ENCODE measurements around the gene KIFC3. TPM values are rescaled to one million over a fixed set of nuclear protein-coding genes. Genes with fewer than 3 reads are reported as not detected.
A peak's percentile ranks its signal among the peaks of the same experiment; 100 is the strongest.
"Not testable (repeated sequence)": the region's sequence is repeated elsewhere in the genome, so short reads cannot be mapped to it uniquely, and the experiment has no call there.

The KIFC3 gene, protein sequence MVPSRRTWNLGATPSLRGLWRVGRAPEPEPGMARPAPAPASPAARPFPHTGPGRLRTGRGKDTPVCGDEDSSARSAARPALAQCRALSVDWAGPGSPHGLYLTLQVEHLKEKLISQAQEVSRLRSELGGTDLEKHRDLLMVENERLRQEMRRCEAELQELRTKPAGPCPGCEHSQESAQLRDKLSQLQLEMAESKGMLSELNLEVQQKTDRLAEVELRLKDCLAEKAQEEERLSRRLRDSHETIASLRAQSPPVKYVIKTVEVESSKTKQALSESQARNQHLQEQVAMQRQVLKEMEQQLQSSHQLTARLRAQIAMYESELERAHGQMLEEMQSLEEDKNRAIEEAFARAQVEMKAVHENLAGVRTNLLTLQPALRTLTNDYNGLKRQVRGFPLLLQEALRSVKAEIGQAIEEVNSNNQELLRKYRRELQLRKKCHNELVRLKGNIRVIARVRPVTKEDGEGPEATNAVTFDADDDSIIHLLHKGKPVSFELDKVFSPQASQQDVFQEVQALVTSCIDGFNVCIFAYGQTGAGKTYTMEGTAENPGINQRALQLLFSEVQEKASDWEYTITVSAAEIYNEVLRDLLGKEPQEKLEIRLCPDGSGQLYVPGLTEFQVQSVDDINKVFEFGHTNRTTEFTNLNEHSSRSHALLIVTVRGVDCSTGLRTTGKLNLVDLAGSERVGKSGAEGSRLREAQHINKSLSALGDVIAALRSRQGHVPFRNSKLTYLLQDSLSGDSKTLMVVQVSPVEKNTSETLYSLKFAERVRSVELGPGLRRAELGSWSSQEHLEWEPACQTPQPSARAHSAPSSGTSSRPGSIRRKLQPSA
- polyA plus RNA-seq (2013, experiment 1 of 2): 13.8 TPM
- polyA plus RNA-seq (2013, experiment 2 of 2): 14.1 TPM

- peak within 1 kb of the TSS; percentile 95 for H2BK5ac ChIP-seq (ENCODE audit: low read length)
- peak within 1 kb of the TSS; percentile 88 for H3K9ac ChIP-seq (ENCODE audit: low read length)
- H3K4ac ChIP-seq (ENCODE audit: low read depth, low read length): peak within 1 kb of the TSS; percentile 83
- peak within 1 kb of the TSS; percentile 73 for H3K4me3 ChIP-seq (ENCODE audit: low read length)
- no peaks in the 10 kb centered on the region for H3K36me3 ChIP-seq (ENCODE audit: control insufficient read depth, insufficient read depth, low read length)
- H4K8ac ChIP-seq (ENCODE audit: low read depth, low read length): no peak within 1 kb of the TSS
- peak; percentile 81 for DNase-seq
- WGBS (ENCODE audit: extremely low coverage, insufficient coverage, low lambda C conversion rate): no CpG with 5 or more reads among the region's 78 CpGs
- H3K27me3 ChIP-seq (ENCODE audit: insufficient read depth, low read length, poor library complexity): no peaks in the 10 kb centered on the region
- H3K27ac ChIP-seq (ENCODE audit: low read depth, low read length): peak within 1 kb of the TSS; percentile 87
- H3K79me2 ChIP-seq (ENCODE audit: control insufficient read depth, insufficient read depth, low read length): peaks cover 8% of the 10 kb centered on the region
- peak within 1 kb of the TSS; percentile 88 for H2BK120ac ChIP-seq (ENCODE audit: low read depth, low read length)
- peak within 1 kb of the TSS; percentile 86 for H3K4me2 ChIP-seq (ENCODE audit: low read length)
- H3K56ac ChIP-seq (ENCODE audit: low read length): peak within 1 kb of the TSS; percentile 95
- H3K4me1 ChIP-seq (ENCODE audit: control insufficient read depth, low read depth, low read length): peaks cover 41% of the 10 kb centered on the region
- peak within 1 kb of the TSS; percentile 92 for H4K5ac ChIP-seq (ENCODE audit: low read length)
- peak within 1 kb of the TSS; percentile 92 for H2AK5ac ChIP-seq (ENCODE audit: low read length)
- peak within 1 kb of the TSS; percentile 90 for H3K23ac ChIP-seq (ENCODE audit: low read length)
- H3K79me1 ChIP-seq (ENCODE audit: low read length): peaks cover 6% of the 10 kb centered on the region
- H3K18ac ChIP-seq (ENCODE audit: low read length): peak within 1 kb of the TSS; percentile 96
- H2BK15ac ChIP-seq (replicated peaks; ENCODE audit: low read depth): no peak within 1 kb of the TSS
These were observed at the start of gene KIFC3 for GRCh38 chr16:57802341-57803133. TSS of gene KIFC3 (minus strand) at chr16:57802491. CDS start at chr16:57798243, 4,248 bp downstream.

DNA sequence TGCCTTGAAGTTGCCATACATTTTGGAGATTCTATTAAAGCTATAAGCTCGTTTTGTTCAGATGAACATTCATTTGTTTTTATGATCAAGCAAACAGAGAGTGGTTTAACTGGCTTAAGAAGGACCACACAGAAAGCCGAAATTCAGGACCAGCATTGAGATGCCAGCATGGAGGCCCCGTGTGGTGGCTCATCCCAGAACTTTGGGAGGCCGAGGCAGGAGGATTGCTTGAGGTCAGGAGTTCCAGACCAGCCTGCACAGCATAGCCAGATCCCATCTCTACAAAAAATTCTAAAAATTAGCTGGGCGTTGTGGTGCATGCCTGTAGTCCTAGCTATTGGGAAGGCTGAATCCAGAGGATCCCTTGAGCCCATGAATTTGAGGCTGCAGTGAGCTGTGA, 45.9 kb upstream of the KIFC3 start:
- Histone ChIP-seq H3K18ac (ENCODE audit: low read length) (no peak overlapping the region), H2BK15ac (replicated peaks; ENCODE audit: low read depth) (no peak overlapping the region), H3K27me3 (ENCODE audit: insufficient read depth, low read length, poor library complexity) (no peaks in the 10 kb centered on the region), H3K23ac (ENCODE audit: low read length) (no peak overlapping the region), H3K36me3 (ENCODE audit: control insufficient read depth, insufficient read depth, low read length) (no peaks in the 10 kb centered on the region), H4K8ac (ENCODE audit: low read depth, low read length) (no peak overlapping the region), H4K5ac (ENCODE audit: low read length) (no peak overlapping the region), H3K79me2 (ENCODE audit: control insufficient read depth, insufficient read depth, low read length) (no peaks in the 10 kb centered on the region), H3K27ac (ENCODE audit: low read depth, low read length) (no peak overlapping the region), H2AK5ac (ENCODE audit: low read length) (no peak overlapping the region), H2BK120ac (ENCODE audit: low read depth, low read length) (no peak overlapping the region), H3K9ac (ENCODE audit: low read length) (no peak overlapping the region), H3K79me1 (ENCODE audit: low read length) (no peaks in the 10 kb centered on the region), H3K4me3 (ENCODE audit: low read length) (no peak overlapping the region), H3K4me2 (ENCODE audit: low read length) (no peak overlapping the region), H3K4me1 (ENCODE audit: control insufficient read depth, low read depth, low read length) (peaks cover 13% of the 10 kb centered on the region), H2BK5ac (ENCODE audit: low read length) (no peak overlapping the region), H3K4ac (ENCODE audit: low read depth, low read length) (no peak overlapping the region), H3K56ac (ENCODE audit: low read length) (no peak overlapping the region)
- WGBS (ENCODE audit: extremely low coverage, insufficient coverage, low lambda C conversion rate): no CpG with 5 or more reads among the region's 5 CpGs
- DNase-seq: no peak

DNA sequence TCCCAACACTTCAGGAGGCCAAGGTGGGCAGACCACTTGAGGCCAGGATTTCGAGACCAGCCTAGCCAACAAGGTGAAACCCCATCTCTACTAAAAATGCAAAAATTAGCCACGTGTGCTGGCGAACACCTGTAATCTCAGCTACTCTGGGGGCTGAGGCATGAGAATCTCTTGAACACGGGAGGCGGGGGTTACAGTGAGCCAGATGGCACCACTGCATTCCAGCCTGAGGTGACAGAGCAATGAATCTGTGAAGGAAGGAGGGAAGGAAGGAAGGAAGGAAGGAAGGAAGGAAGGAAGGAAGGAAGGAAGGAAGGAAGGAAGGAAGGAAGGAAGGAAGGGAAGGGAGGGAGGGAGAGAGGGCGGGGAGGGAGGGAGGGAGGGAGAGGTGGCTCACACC, 44.6 kb upstream of the KIFC3 start:
- not testable (repeated sequence) for H3K4me2 ChIP-seq (ENCODE audit: low read length); H3K4ac ChIP-seq (ENCODE audit: low read depth, low read length); H2BK5ac ChIP-seq (ENCODE audit: low read length); H3K23ac ChIP-seq (ENCODE audit: low read length); H3K27me3 ChIP-seq (ENCODE audit: insufficient read depth, low read length, poor library complexity); DNase-seq; H3K79me1 ChIP-seq (ENCODE audit: low read length); H3K79me2 ChIP-seq (ENCODE audit: control insufficient read depth, insufficient read depth, low read length); H4K5ac ChIP-seq (ENCODE audit: low read length); H2BK15ac ChIP-seq (replicated peaks; ENCODE audit: low read depth); H3K18ac ChIP-seq (ENCODE audit: low read length); H3K9ac ChIP-seq (ENCODE audit: low read length); H3K4me3 ChIP-seq (ENCODE audit: low read length); H2BK120ac ChIP-seq (ENCODE audit: low read depth, low read length); H3K36me3 ChIP-seq (ENCODE audit: control insufficient read depth, insufficient read depth, low read length); H4K8ac ChIP-seq (ENCODE audit: low read depth, low read length); H2AK5ac ChIP-seq (ENCODE audit: low read length)
- peak overlapping the region; percentile 42 for H3K56ac ChIP-seq (ENCODE audit: low read length)
- peak overlapping the region; percentile 58 for H3K27ac ChIP-seq (ENCODE audit: low read depth, low read length)
- peaks cover 13% of the 10 kb centered on the region for H3K4me1 ChIP-seq (ENCODE audit: control insufficient read depth, low read depth, low read length)
- no CpG with 5 or more reads among the region's 6 CpGs for WGBS (ENCODE audit: extremely low coverage, insufficient coverage, low lambda C conversion rate)

- H3K79me1 ChIP-seq (ENCODE audit: low read length): no peaks in the 10 kb centered on the region
- peak overlapping the region; percentile 56 for H3K56ac ChIP-seq (ENCODE audit: low read length)
- no peak overlapping the region for H4K8ac ChIP-seq (ENCODE audit: low read depth, low read length)
- H3K27me3 ChIP-seq (ENCODE audit: insufficient read depth, low read length, poor library complexity): no peaks in the 10 kb centered on the region
- no peak overlapping the region for H2BK120ac ChIP-seq (ENCODE audit: low read depth, low read length)
- peak; percentile 95 for DNase-seq
- peak overlapping the region; percentile 3 for H3K9ac ChIP-seq (ENCODE audit: low read length)
- no peak overlapping the region for H3K23ac ChIP-seq (ENCODE audit: low read length)
- no peak overlapping the region for H3K18ac ChIP-seq (ENCODE audit: low read length)
- peak overlapping the region; percentile 63 for H2BK5ac ChIP-seq (ENCODE audit: low read length)
- no peak overlapping the region for H3K4me3 ChIP-seq (ENCODE audit: low read length)
- no CpG with 5 or more reads among the region's 9 CpGs for WGBS (ENCODE audit: extremely low coverage, insufficient coverage, low lambda C conversion rate)
- no peak overlapping the region for H2BK15ac ChIP-seq (replicated peaks; ENCODE audit: low read depth)
- peak overlapping the region; percentile 7 for H3K4ac ChIP-seq (ENCODE audit: low read depth, low read length)
- H3K27ac ChIP-seq (ENCODE audit: low read depth, low read length): peak overlapping the region; percentile 80
- H3K4me2 ChIP-seq (ENCODE audit: low read length): no peak overlapping the region
- H4K5ac ChIP-seq (ENCODE audit: low read length): no peak overlapping the region
- no peak overlapping the region for H2AK5ac ChIP-seq (ENCODE audit: low read length)
- H3K79me2 ChIP-seq (ENCODE audit: control insufficient read depth, insufficient read depth, low read length): no peaks in the 10 kb centered on the region
- H3K36me3 ChIP-seq (ENCODE audit: control insufficient read depth, insufficient read depth, low read length): no peaks in the 10 kb centered on the region
- H3K4me1 ChIP-seq (ENCODE audit: control insufficient read depth, low read depth, low read length): peaks cover 13% of the 10 kb centered on the region
These were observed 43.9 kb upstream of the KIFC3 start for GRCh38 chr16:57846078-57846697.

GRCh38 chr16:57845115-57845514, 42.8 kb upstream of the KIFC3 start:
- Histone ChIP-seq H3K4me3 (ENCODE audit: low read length) (no peak overlapping the region), H3K56ac (ENCODE audit: low read length) (peak overlapping the region; percentile 60), H3K79me2 (ENCODE audit: control insufficient read depth, insufficient read depth, low read length) (no peaks in the 10 kb centered on the region), H3K9ac (ENCODE audit: low read length) (no peak overlapping the region), H3K18ac (ENCODE audit: low read length) (peak overlapping the region; percentile 4), H3K36me3 (ENCODE audit: control insufficient read depth, insufficient read depth, low read length) (no peaks in the 10 kb centered on the region), H2AK5ac (ENCODE audit: low read length) (peak overlapping the region; percentile 82), H2BK5ac (ENCODE audit: low read length) (peak overlapping the region; percentile 45), H4K8ac (ENCODE audit: low read depth, low read length) (no peak overlapping the region), H3K4ac (ENCODE audit: low read depth, low read length) (no peak overlapping the region), H3K27ac (ENCODE audit: low read depth, low read length) (peak overlapping the region; percentile 80), H3K27me3 (ENCODE audit: insufficient read depth, low read length, poor library complexity) (no peaks in the 10 kb centered on the region), H3K4me1 (ENCODE audit: control insufficient read depth, low read depth, low read length) (peaks cover 13% of the 10 kb centered on the region), H2BK15ac (replicated peaks; ENCODE audit: low read depth) (no peak overlapping the region), H4K5ac (ENCODE audit: low read length) (no peak overlapping the region), H2BK120ac (ENCODE audit: low read depth, low read length) (peak overlapping the region; percentile 84), H3K23ac (ENCODE audit: low read length) (no peak overlapping the region), H3K4me2 (ENCODE audit: low read length) (no peak overlapping the region), H3K79me1 (ENCODE audit: low read length) (no peaks in the 10 kb centered on the region)
- no CpG with 5 or more reads among the region's 8 CpGs for WGBS (ENCODE audit: extremely low coverage, insufficient coverage, low lambda C conversion rate)
- DNase-seq: no peak
